HepG2 (cell line): ENCODE measurements around the gene ARMC8. TPM values are rescaled to one million over a fixed set of nuclear protein-coding genes. Genes with fewer than 3 reads are reported as not detected.

ENCODE experiments used
- ATAC-seq: fragments of 200-7000 bp; cut with Tn5 transposase; 3 replicates; pipeline ENCODE4 v1.9.1; 2020; ENCODE audit warnings: mild to moderate bottlenecking, moderate library complexity
- BruUV-seq: library from RNA; stranded (reverse); fragments of 400-500 nt; replicated peaks from 2 replicates; lab custom pipeline; 2021; lab: Mats Ljungman, UMichigan
- CTCF ChIA-PET: fragments of 300-600 bp; formaldehyde crosslinking; extraction: SDS; loops from one replicate; lab custom pipeline; 2021; ENCODE audit warnings: low total read pairs, inconsistent platforms, low intra/inter-chr PET ratio; lab: Yijun Ruan, JAX
- POLR2A ChIA-PET: fragments of 350-600 bp; sonication (Branson Sonifier 250); formaldehyde crosslinking; loops from one replicate; lab custom pipeline; 2020; ENCODE audit warnings: antibody characterized with exemption, inconsistent platforms; lab: Yijun Ruan, JAX
- DNase-seq: peaks from one replicate; pipeline ENCODE4 v3.0.0-alpha.2; 2015; ENCODE audit warnings: low spot score
- FAIRE-seq: peaks from 3 replicates; lab custom pipeline; 2011; peaks lifted over from hg19 to GRCh38; lab: Jason Lieb, UNC
- H2AFZ ChIP-seq: one replicate; pipeline ENCODE4 v1.6.1; 2011; ENCODE audit warnings: low read length, inconsistent platforms
- H3K27ac ChIP-seq: fragments of 300-600 bp; 3 replicates; pipeline ENCODE4 v1.8.0; 2011; ENCODE audit warnings: mixed run types, mild to moderate bottlenecking, mixed read lengths, low read length, inconsistent platforms; ENCODE audit not compliant: insufficient read depth; ENCODE audit errors: extremely low read length
- H3K27me3 ChIP-seq, 2 experiments: fragments of 200-600 bp in 1 of 2; 2 replicates in 1 of 2; 3 replicates in 1 of 2; pipeline versions ENCODE4 v1.6.0 to v1.8.0; 2011; ENCODE audit warnings: low read length in 2 of 2, mild to moderate bottlenecking in 2 of 2, moderate library complexity in 2 of 2, inconsistent platforms in 1 of 2; ENCODE audit not compliant: insufficient read depth in 2 of 2, control insufficient read depth in 1 of 2
- H3K36me3 ChIP-seq, 2 experiments: fragments of 200-600 bp in 1 of 2; replicated peaks in 1 of 2; 2 replicates in 1 of 2; 3 replicates in 1 of 2; pipeline versions ENCODE4 v1.5.1 to v1.8.0; 2011; ENCODE audit warnings: low read length in 2 of 2, inconsistent platforms in 1 of 2; ENCODE audit not compliant: insufficient read depth in 2 of 2, control insufficient read depth in 1 of 2
- H3K4me1 ChIP-seq: 2 replicates; pipeline ENCODE4 v1.5.1; 2012; ENCODE audit warnings: low read length, inconsistent platforms; ENCODE audit not compliant: insufficient read depth
- H3K4me2 ChIP-seq: 2 replicates; pipeline ENCODE4 v1.6.0; 2011; ENCODE audit warnings: low read depth, low read length, inconsistent platforms
- H3K4me3 ChIP-seq, 3 experiments: fragments of 200-600 bp in 1 of 3; sonication (generic), shearing (Covaris generic) in 1 of 3; replicated peaks in 1 of 3; 2 replicates each; pipeline ENCODE4 v1.5.1; 2011 to 2016; ENCODE audit warnings: low read length in 3 of 3, inconsistent platforms in 2 of 3, low read depth in 2 of 3, mild to moderate bottlenecking in 2 of 3, control low read depth in 1 of 3, mixed read lengths in 1 of 3; ENCODE audit not compliant: insufficient read depth in 1 of 3
- H3K79me2 ChIP-seq: one replicate; pipeline ENCODE4 v1.6.1; 2011; ENCODE audit warnings: low read length, inconsistent platforms; ENCODE audit not compliant: insufficient read depth
- H3K9ac ChIP-seq: 2 replicates; pipeline ENCODE4 v1.6.0; 2011; ENCODE audit warnings: mild to moderate bottlenecking, low read depth, low read length, inconsistent platforms; ENCODE audit not compliant: insufficient read depth
- H3K9me3 ChIP-seq: 2 replicates; pipeline ENCODE4 v1.5.1; 2012; ENCODE audit warnings: mild to moderate bottlenecking, low read length
- H4K20me1 ChIP-seq: 2 replicates; pipeline ENCODE4 v1.6.0; 2011; ENCODE audit warnings: inconsistent platforms, mild to moderate bottlenecking, low read length, moderate library complexity; ENCODE audit not compliant: insufficient read depth
- AKAP8 ChIP-seq: sonication (generic); formaldehyde crosslinking; IDR thresholded peaks from 2 replicates; pipeline ENCODE4 v1.5.1; 2020; ENCODE audit warnings: mild to moderate bottlenecking, missing genetic modification reagents
- GFI1 ChIP-seq: sonication (generic); formaldehyde crosslinking; IDR thresholded peaks from 2 replicates; pipeline ENCODE4 v1.5.0; 2020; ENCODE audit warnings: missing genetic modification reagents, mild to moderate bottlenecking, borderline replicate concordance
- IKZF1 ChIP-seq: fragments of 450-650 bp; IDR thresholded peaks from 2 replicates; pipeline ENCODE4 v1.7.1; 2016
- KDM5A ChIP-seq: fragments of 200-600 bp; sonication (generic); IDR thresholded peaks from 2 replicates; pipeline ENCODE4 v1.7.0; 2018; ENCODE audit warnings: antibody characterized with exemption, mild to moderate bottlenecking, low read length, borderline replicate concordance
- MEIS1 ChIP-seq: sonication (generic); formaldehyde crosslinking; IDR thresholded peaks from 2 replicates; pipeline ENCODE4 v1.9.0; 2021; ENCODE audit warnings: mild to moderate bottlenecking, missing genetic modification reagents, moderate library complexity, borderline replicate concordance
- MYPOP ChIP-seq: sonication (generic); formaldehyde crosslinking; IDR thresholded peaks from 2 replicates; pipeline ENCODE4 v1.8.1; 2023; ENCODE audit warnings: mild to moderate bottlenecking, moderate library complexity, missing genetic modification reagents
- SAFB2 ChIP-seq: sonication (generic); formaldehyde crosslinking; IDR thresholded peaks from 2 replicates; pipeline ENCODE4 v1.5.1; 2020; ENCODE audit warnings: missing genetic modification reagents, low read depth, mild to moderate bottlenecking, borderline replicate concordance
- TAF15 ChIP-seq: fragments of 200-400 bp; formaldehyde crosslinking; IDR thresholded peaks from one replicate; pipeline ENCODE4 v1.6.1; 2018; ENCODE audit warnings: mild to moderate bottlenecking, low read depth, low read length; ENCODE audit not compliant: poor library complexity, severe bottlenecking
- ZEB1 ChIP-seq: IDR thresholded peaks from 2 replicates; pipeline ENCODE4 v1.6.1; 2012; ENCODE audit warnings: mild to moderate bottlenecking, low read depth, inconsistent platforms; ENCODE audit not compliant: insufficient replicate concordance
- ZNF224 ChIP-seq: sonication (generic); formaldehyde crosslinking; IDR thresholded peaks from 2 replicates; pipeline ENCODE4 v1.5.0; 2020; ENCODE audit warnings: mild to moderate bottlenecking, missing genetic modification reagents
- ZNF260 ChIP-seq: sonication (generic); formaldehyde crosslinking; IDR thresholded peaks from 2 replicates; pipeline ENCODE4 v1.4.0; 2020; ENCODE audit warnings: missing genetic modification reagents, low read depth, mild to moderate bottlenecking, borderline replicate concordance
- ZNF264 ChIP-seq: sonication (generic); formaldehyde crosslinking; IDR thresholded peaks from 2 replicates; pipeline ENCODE4 v1.4.0; 2020; ENCODE audit warnings: missing genetic modification reagents
- ZNF678 ChIP-seq: sonication (generic); formaldehyde crosslinking; IDR thresholded peaks from 2 replicates; pipeline ENCODE4 v1.4.0; 2020; ENCODE audit warnings: mild to moderate bottlenecking, missing genetic modification reagents
- ZNF710 ChIP-seq: sonication (generic); formaldehyde crosslinking; IDR thresholded peaks from 2 replicates; pipeline ENCODE4 v1.5.0; 2020; ENCODE audit warnings: mild to moderate bottlenecking, missing genetic modification reagents, borderline replicate concordance
- ZNF777 ChIP-seq: sonication (generic); formaldehyde crosslinking; IDR thresholded peaks from 2 replicates; pipeline ENCODE4 v1.4.0; 2020; ENCODE audit warnings: missing genetic modification reagents
- ZNF780A ChIP-seq: sonication (generic); formaldehyde crosslinking; IDR thresholded peaks from 2 replicates; pipeline ENCODE4 v1.8.0; 2022; ENCODE audit warnings: mild to moderate bottlenecking, missing genetic modification reagents, moderate library complexity
- ZSCAN12 ChIP-seq: sonication (generic); formaldehyde crosslinking; IDR thresholded peaks from 2 replicates; pipeline ENCODE4 v1.9.0; 2021; ENCODE audit warnings: mild to moderate bottlenecking, missing genetic modification reagents
- in situ Hi-C: cut with HindIII; loops from 2 replicates; pipeline ENCODE4 v1.10.0; 2017; ENCODE audit warnings: low pct_unique_long_range_greater_than_20kb; ENCODE audit not compliant: extremely low pct_ligation_motif_present
- intact Hi-C: fragments of 100-400 bp; cut with micrococcal nuclease; formaldehyde crosslinking; loops from one replicate; pipeline ENCODE4 v1.10.0; 2022; ENCODE audit not compliant: unreplicated experiment
- polyA plus RNA-seq, 8 experiments: library from polyadenylated mRNA; depleted of rRNA in 3 of 8; stranded (reverse) in 7 of 8; unstranded in 1 of 8; fragments of >200 nt; fragmentation: Illumina TruSeq in 4 of 8; extraction: Trizol in 4 of 8; gene quantifications; 2 replicates each; pipeline versions ENCODE4 v1.2.1 to v1.2.3, GENCODE V29; 2011 to 2016; ENCODE audit warnings: low read depth in 4 of 8, missing spikeins in 1 of 8, mixed read lengths in 1 of 8; ENCODE audit not compliant: insufficient read depth in 1 of 8
- total RNA-seq, 5 experiments: library from RNA; depleted of rRNA; stranded (reverse); fragments of >200 nt; fragmentation: Illumina TruSeq; extraction: Trizol; gene quantifications; 2 replicates each; pipeline ENCODE4 v1.2.3, GENCODE V29; 2016; ENCODE audit warnings: low read depth in 1 of 5
- TF ChIP-seq, protein P1 (sequence below): fragments of 450-650 bp; IDR thresholded peaks from 2 replicates; pipeline ENCODE4 v1.6.1; 2017; ENCODE audit warnings: mild to moderate bottlenecking
- TF ChIP-seq, protein P2 (sequence below): sonication (generic); formaldehyde crosslinking; IDR thresholded peaks from 2 replicates; pipeline ENCODE4 v1.5.1; 2020; ENCODE audit warnings: mild to moderate bottlenecking, missing genetic modification reagents, moderate library complexity

The ARMC8 gene
- total and polyA plus RNA-seq, 2 of the 13 experiments (the other 11 are each of a cell fraction or from before 2014, with no cell fraction given), result 38.9 to 55.3 TPM

- Histone ChIP-seq H3K4me2 (no peak overlapping the region), H3K9ac (no peak overlapping the region), H3K4me1 (0 out of 2 replicates have a peak, but pooled peaks cover 2% of the 10 kb centered on the region), H3K36me3 (no peaks in the 10 kb centered on the region), H3K9me3 (no peaks in the 10 kb centered on the region), H3K79me2 (no peaks in the 10 kb centered on the region), H3K27ac (no peak overlapping the region), H3K4me3 (no peak overlapping the region), H2AFZ (no peak overlapping the region), H4K20me1 (no peaks in the 10 kb centered on the region), H3K27me3 (no peaks in the 10 kb centered on the region)
- FAIRE-seq (no peak), DNase-seq (no peak), ATAC-seq (no peak)
- no TSS peak for BruUV-seq
- ChIA-PET CTCF (no interaction called here), POLR2A (no interaction called here)
- TF ChIP-seq AKAP8 (CRISPR knock-in tag) (no peak), GFI1 (CRISPR knock-in tag) (no peak), ZNF777 (no peak), ZNF710 (CRISPR knock-in tag) (no peak), ZEB1 (no peak), ZNF678 (CRISPR knock-in tag) (no peak), ZNF260 (no peak), SAFB2 (CRISPR knock-in tag) (no peak), ZNF780A (CRISPR knock-in tag) (no peak), KDM5A (no peak), ZNF224 (CRISPR knock-in tag) (no peak), IKZF1 (no peak), MEIS1 (CRISPR knock-in tag) (no peak), ZNF264 (CRISPR knock-in tag) (no peak), MYPOP (no peak), ZSCAN12 (CRISPR knock-in tag) (no peak), TAF15 (no peak)
- TF ChIP-seq, protein P1, sequence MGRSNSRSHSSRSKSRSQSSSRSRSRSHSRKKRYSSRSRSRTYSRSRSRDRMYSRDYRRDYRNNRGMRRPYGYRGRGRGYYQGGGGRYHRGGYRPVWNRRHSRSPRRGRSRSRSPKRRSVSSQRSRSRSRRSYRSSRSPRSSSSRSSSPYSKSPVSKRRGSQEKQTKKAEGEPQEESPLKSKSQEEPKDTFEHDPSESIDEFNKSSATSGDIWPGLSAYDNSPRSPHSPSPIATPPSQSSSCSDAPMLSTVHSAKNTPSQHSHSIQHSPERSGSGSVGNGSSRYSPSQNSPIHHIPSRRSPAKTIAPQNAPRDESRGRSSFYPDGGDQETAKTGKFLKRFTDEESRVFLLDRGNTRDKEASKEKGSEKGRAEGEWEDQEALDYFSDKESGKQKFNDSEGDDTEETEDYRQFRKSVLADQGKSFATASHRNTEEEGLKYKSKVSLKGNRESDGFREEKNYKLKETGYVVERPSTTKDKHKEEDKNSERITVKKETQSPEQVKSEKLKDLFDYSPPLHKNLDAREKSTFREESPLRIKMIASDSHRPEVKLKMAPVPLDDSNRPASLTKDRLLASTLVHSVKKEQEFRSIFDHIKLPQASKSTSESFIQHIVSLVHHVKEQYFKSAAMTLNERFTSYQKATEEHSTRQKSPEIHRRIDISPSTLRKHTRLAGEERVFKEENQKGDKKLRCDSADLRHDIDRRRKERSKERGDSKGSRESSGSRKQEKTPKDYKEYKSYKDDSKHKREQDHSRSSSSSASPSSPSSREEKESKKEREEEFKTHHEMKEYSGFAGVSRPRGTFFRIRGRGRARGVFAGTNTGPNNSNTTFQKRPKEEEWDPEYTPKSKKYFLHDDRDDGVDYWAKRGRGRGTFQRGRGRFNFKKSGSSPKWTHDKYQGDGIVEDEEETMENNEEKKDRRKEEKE, result no peak
- TF ChIP-seq, protein P2, sequence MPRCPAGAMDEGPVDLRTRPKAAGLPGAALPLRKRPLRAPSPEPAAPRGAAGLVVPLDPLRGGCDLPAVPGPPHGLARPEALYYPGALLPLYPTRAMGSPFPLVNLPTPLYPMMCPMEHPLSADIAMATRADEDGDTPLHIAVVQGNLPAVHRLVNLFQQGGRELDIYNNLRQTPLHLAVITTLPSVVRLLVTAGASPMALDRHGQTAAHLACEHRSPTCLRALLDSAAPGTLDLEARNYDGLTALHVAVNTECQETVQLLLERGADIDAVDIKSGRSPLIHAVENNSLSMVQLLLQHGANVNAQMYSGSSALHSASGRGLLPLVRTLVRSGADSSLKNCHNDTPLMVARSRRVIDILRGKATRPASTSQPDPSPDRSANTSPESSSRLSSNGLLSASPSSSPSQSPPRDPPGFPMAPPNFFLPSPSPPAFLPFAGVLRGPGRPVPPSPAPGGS (CRISPR knock-in tag), result no peak
- intact Hi-C loops (no loop called here), in situ Hi-C loops (no loop called here)
Observed at GRCh38 chr3:138140940-138141339, 46.2 kb upstream of the ARMC8 start.
